ENCODE results near the gene ATP13A3. TPM values are rescaled to one million over a fixed set of nuclear protein-coding genes. Genes with fewer than 3 reads are reported as not detected.

The ATP13A3 gene
- total RNA-seq, 1 experiment from 2014 or later, result 181 TPM

DNA sequence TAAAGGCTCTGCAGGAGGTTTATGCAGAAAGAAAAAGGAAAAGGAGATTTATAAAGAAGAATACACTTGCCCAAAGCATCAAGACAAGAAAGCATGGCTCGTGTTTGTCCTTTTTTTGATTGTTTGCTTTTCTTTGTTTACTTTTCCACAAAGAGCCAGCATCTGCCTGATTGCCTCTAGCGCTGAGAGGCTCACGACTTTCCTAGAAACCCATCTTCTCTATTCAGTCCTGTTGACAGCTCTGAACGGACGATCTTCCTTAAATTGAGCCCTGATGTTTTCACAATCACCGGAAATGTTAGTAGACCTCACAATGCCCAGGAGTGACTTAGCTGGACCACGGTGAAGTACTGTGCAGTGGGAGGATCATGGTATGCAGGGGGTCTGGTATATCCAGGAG, 100.2 kb downstream of the ATP13A3 start:
- ChIA-PET CTCF (no interaction called here), POLR2A (no interaction called here)
- peaks cover 11% of the 10 kb centered on the region for H3K4me1 Mint-ChIP-seq (ENCODE audit: low read depth, unreplicated experiment)
- BruUV-seq (replicated peaks), result no TSS peak
- H3K4me1 ChIP-seq, result peaks cover 11% of the 10 kb centered on the region
- H3K4me3 Mint-ChIP-seq (ENCODE audit: unreplicated experiment), result no peak overlapping the region
- intact Hi-C loops (cut with micrococcal nuclease; ENCODE audit: unreplicated experiment), result no loop called here
- H3K27ac Mint-ChIP-seq (ENCODE audit: unreplicated experiment), result no peak overlapping the region
- no peak for DNase-seq
- no peaks in the 10 kb centered on the region for H3K36me3 ChIP-seq (ENCODE audit: control insufficient read depth, insufficient read depth, low read length)
- H3K27me3 ChIP-seq (replicated peaks; ENCODE audit: control insufficient read depth, insufficient read depth, low read length), result no peaks in the 10 kb centered on the region; the same call in 1 of the 2 replicates
- no peak overlapping the region for H3K4me3 ChIP-seq (ENCODE audit: low read depth, low read length)
- no peaks in the 10 kb centered on the region for H3K27me3 Mint-ChIP-seq (ENCODE audit: insufficient read depth, unreplicated experiment)
- 0 out of 2 replicates have a peak, but pooled peaks cover 10% of the 10 kb centered on the region for H3K9me3 ChIP-seq
- peaks cover 23% of the 10 kb centered on the region for H3K9me3 Mint-ChIP-seq (ENCODE audit: unreplicated experiment)
- H3K36me3 Mint-ChIP-seq (ENCODE audit: insufficient read depth, unreplicated experiment), result no peaks in the 10 kb centered on the region
- no peak for TF ChIP-seq CTCF (IDR thresholded peaks at IDR 0.05; ENCODE audit: insufficient read depth in 1 of 2, low read depth in 1 of 2, low read length in 1 of 2, severe bottlenecking in 1 of 2, unreplicated experiment in 1 of 2)

DNA sequence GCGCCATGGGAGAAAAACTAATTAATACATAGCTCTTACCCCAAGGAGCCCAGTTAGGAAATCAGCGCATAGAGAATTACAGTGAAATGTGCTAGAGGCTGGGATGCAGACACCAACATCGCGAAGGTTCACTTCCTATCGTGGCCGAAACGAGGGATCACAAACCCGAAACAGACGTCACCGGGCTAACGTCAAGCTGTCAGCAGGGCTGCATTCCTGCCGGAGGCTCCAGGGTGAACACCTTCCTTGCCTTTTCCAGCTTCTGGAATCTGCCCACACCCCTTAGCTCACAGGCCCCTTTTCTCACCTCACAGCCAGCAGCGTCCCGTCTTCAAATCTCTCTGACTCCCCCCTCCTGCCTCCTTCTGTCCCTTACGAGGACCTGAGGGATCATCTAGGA, 100.7 kb downstream of the ATP13A3 start:
- Histone ChIP-seq H3K36me3 (ENCODE audit: control insufficient read depth, insufficient read depth, low read length) (no peaks in the 10 kb centered on the region), H3K27me3 (replicated peaks; ENCODE audit: control insufficient read depth, insufficient read depth, low read length) (no peaks in the 10 kb centered on the region; the same call in 1 of the 2 replicates), H3K4me3 (ENCODE audit: low read depth, low read length) (no peak overlapping the region), H3K4me1 (peaks cover 11% of the 10 kb centered on the region), H3K9me3 (0 out of 2 replicates have a peak, but pooled peaks cover 6% of the 10 kb centered on the region)
- POLR2A ChIA-PET, result no interaction called here
- Mint-ChIP-seq H3K9me3 (ENCODE audit: unreplicated experiment) (peaks cover 17% of the 10 kb centered on the region), H3K36me3 (ENCODE audit: insufficient read depth, unreplicated experiment) (no peaks in the 10 kb centered on the region), H3K4me3 (ENCODE audit: unreplicated experiment) (no peak overlapping the region), H3K4me1 (ENCODE audit: low read depth, unreplicated experiment) (peaks cover 11% of the 10 kb centered on the region), H3K27me3 (ENCODE audit: insufficient read depth, unreplicated experiment) (no peaks in the 10 kb centered on the region), H3K27ac (ENCODE audit: unreplicated experiment) (no peak overlapping the region)
- CTCF ChIA-PET, result no interaction called here
- intact Hi-C loops (cut with micrococcal nuclease; ENCODE audit: unreplicated experiment), result no loop called here
- no peak for DNase-seq
- no TSS peak for BruUV-seq (replicated peaks)
- TF ChIP-seq CTCF (IDR thresholded peaks at IDR 0.05; ENCODE audit: insufficient read depth in 1 of 2, low read depth in 1 of 2, low read length in 1 of 2, severe bottlenecking in 1 of 2, unreplicated experiment in 1 of 2), result no peak

GRCh38 chr3:194384569-194385001, 102.2 kb downstream of the ATP13A3 start:
- Mint-ChIP-seq H3K9me3 (ENCODE audit: unreplicated experiment) (peaks cover 2% of the 10 kb centered on the region), H3K36me3 (ENCODE audit: insufficient read depth, unreplicated experiment) (no peaks in the 10 kb centered on the region), H3K4me1 (ENCODE audit: low read depth, unreplicated experiment) (peaks cover 11% of the 10 kb centered on the region), H3K27me3 (ENCODE audit: insufficient read depth, unreplicated experiment) (no peaks in the 10 kb centered on the region), H3K27ac (ENCODE audit: unreplicated experiment) (no peak overlapping the region), H3K4me3 (ENCODE audit: unreplicated experiment) (no peak overlapping the region)
- H3K36me3 ChIP-seq (ENCODE audit: control insufficient read depth, insufficient read depth, low read length), result no peaks in the 10 kb centered on the region
- no peaks in the 10 kb centered on the region; the same call in 1 of the 2 replicates for H3K27me3 ChIP-seq (replicated peaks; ENCODE audit: control insufficient read depth, insufficient read depth, low read length)
- no peak for TF ChIP-seq CTCF (IDR thresholded peaks at IDR 0.05; ENCODE audit: insufficient read depth in 1 of 2, low read depth in 1 of 2, low read length in 1 of 2, severe bottlenecking in 1 of 2, unreplicated experiment in 1 of 2)
- no peak for DNase-seq
- H3K4me3 ChIP-seq (ENCODE audit: low read depth, low read length), result no peak overlapping the region
- peaks cover 11% of the 10 kb centered on the region for H3K4me1 ChIP-seq
- BruUV-seq (replicated peaks), result no TSS peak
- intact Hi-C loops (cut with micrococcal nuclease; ENCODE audit: unreplicated experiment), result no loop called here
- ChIA-PET CTCF (no interaction called here), POLR2A (no interaction called here)
- no peaks in the 10 kb centered on the region for H3K9me3 ChIP-seq
